ENCODE results near the gene SMIM41.

Gene SMIM41

DNA sequence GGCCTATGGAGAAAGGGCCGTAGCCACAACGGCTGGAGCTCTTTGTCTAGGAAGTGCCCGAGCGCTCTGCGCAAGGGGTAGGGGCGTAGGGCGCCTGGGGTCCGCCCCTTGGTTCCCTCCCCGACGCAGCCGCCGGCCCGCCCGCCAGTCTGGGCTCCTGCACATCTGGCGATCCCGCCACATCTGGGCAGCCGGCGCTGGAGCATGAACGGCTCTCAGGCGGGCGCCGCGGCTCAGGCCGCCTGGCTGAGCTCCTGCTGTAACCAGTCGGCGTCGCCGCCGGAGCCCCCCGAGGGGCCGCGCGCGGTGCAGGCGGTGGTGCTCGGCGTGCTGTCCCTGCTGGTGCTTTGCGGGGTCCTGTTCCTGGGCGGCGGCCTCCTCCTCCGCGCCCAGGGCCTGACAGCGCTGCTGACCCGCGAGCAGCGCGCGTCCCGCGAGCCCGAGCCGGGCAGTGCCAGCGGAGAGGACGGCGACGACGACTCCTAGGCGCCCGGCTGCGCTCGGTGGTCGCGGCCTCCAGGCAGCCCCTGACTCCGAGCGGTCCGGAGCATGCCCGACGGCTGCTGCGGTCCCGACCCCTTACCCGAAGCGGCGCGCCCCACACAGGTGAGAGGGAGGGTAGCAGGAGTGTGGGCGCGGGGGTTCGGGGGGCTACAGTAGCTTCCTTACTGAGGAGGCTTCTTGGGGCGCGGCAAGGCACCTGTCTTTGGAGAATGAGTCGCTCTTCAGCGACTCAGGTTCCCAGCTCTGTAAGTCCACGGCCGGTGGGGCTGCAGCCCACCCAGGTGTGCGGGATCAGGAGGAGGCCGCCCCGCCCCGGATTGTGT, at the start of gene SMIM41:
TSS of gene SMIM41 (plus strand) at position 129 of the 827 bp plus-strand sequence. CDS start at position 205, 76 bp downstream.
- no peak for DNase-seq (ENCODE audit: low read depth)

DNA sequence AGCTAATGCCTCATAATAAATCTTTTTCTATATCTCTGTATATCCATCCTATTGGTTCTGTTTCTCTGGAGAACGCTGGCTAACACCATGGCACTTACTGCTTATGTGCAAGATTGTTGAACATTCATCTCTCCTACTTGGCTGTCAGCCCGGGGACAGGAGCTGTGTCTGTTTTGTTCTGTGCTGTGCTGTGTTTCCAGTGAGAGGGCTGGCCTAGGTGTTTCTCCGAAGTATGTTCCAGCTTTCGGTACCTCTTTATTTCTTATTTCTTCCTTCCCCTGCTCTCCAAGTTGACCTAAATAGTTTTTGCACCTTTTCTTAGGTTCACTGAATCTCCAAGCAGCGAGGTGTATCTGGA, 47.1 kb upstream of the SMIM41 start:
- DNase-seq (ENCODE audit: low read depth), result no peak

DNA sequence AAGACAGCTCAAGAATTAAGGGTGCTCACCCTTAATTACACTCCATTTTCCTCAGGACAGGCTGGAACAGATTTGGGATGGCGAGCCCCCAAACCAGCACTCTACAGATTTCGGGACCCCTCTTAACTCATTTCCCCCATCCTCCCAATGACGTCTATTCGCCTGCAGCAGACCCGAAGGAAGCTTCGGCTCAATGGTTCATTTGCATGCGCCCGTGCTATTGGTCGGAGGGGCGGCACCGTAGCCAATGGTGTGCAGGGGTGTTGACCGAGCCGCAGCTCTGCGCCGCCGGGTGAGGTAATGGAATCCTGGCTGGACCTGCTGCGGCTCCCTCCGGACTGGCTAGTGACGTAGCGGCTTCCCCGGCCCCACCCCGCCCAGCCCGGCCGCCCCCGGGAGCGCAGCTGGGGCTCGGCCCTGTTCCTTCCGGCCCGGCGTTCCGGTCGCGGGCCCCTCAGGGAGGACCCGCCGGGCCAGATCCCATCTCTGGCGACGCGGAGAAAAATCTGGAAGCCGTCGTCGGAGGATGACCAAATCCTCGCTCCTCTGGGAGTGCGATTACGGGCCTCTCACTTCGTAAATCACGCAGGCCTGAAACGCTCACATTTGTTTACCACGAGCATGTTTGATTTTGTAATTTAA, 46.6 kb upstream of the SMIM41 start:
- peak; percentile 86 for DNase-seq (ENCODE audit: low read depth)

DNA sequence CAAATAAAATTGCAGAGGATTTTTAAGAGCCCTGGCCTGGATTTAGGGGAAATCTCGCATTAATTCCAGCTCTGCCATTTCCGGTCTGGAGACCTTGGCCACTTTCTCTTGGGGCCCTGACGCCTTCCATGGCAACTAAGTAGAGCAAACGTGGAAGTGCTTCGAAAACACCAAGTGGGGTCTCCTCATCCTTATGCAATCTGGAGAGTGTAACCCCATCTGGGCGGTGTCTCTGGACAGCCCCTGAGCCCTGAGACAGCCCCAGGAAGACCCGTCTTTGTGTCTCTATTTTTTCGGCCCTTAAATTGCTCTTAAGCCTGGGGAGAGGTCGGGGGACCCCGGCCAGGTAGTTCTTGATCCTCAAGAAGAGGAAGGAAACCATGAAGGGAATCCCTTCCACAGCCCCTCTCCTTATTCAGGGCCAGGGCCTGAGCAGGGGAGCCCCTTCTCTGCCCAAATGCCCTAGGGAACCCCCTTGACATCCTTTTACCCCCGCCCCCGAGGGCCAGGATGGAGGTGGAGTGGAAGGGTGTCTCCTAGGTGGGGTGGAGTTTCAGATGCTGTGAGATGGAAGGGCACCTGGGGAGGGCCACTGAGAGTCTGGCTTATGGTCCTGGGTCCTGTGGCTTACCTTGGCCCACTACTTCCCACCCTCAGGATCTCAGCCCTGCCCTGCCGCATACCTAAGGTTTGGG, 45.9 kb upstream of the SMIM41 start:
- no peak for DNase-seq (ENCODE audit: low read depth)

DNA sequence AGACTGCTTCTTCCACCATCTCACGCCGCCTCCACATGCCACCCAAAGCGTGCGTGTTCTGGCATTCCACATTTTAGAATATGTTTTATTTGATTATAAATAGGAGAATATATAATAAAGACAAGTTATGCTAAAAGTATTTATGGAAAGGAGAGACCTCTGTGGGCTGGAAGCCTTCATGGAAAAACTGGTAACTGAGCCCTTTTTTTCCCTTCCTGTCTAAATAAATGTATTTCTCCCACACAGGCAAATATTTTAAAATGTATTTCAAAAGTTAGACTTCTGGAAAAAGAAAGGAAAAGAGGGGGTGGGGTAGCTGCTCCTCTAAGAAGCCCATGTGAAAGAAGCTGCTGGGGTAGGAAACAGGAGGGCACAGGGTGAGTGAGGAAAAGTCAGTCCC, 44.3 kb upstream of the SMIM41 start:
- no peak for DNase-seq (ENCODE audit: low read depth)

DNA sequence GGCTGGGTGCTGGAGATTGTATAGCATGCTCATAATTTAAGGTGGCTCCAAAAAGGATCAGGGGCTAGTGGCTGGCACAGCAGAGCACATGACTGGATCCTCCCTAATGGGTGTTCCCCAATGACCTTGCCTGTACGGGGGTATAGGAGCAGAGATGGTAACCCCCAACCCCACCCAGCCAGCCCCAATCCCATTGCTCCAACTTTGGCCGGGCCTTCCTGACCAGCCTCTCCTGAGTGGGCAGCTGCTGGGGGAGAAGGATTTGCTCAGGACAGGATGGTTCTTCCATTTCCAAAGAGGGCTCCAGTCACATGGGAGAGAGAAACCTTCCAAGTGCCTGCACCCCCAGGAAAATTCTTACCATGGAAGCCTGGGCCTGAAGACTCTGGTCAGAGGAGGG, 43.6 kb upstream of the SMIM41 start:
- no peak for DNase-seq (ENCODE audit: low read depth)

DNA sequence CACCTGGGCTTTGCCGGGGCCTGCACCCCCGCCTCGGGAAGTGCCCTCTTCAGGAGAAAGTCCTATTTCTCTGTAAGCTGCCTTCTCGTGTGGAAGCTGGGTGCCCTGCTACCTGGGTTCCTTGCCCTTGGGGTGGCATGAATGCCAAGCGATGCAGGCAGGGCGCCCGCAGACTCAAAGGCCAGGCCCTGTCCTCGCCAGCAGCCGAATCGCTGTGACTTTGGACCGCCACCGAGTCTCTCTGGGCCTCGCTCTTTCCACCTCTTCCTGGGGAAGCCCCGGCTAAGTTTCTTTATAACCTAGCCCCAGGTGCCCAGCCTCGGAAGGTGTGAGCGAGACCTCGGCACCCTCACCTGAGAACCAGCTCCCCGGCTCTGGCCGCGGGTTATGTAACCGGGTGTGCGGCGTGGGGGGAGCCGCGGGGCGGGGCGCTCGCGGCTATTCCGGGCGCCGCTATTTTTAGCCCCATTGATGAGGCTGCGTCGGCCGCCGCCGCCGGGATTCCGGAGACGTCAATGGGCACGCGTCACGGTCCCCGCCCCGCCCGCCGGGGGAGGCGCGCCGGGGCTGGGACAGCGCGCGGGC, 42.8 kb upstream of the SMIM41 start:
- peak; percentile 73 for DNase-seq (ENCODE audit: low read depth)

DNA sequence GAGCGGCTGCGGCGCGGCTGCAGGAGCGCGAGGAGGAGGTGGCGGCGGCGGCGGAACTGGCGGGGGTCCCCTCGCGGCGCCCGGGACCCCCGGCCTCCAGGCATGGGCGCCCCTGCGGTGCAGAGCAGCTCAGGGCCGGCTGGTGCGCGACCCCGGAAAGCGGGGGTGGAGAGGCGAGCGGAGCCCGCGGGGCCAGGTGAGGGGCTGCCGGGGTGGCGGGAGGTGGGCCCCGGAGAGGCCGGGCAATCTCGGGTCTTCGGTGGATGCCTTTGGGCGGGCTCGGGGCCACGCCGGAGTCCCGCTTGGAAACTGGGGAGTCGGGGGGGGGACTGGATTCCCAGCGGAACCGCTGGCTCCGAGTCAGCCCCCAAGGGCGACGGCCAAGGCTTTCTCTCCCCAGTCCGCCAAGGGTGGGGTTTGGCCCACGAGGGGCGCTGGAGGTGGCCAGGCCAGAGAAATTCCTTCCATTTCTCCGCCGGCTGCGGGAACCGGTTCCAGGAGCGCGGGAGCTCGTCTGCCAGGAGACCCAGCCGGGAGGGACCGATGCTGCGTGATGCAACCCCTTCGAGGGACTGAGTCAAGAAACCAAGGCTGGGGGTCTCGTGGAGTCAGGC, 42.1 kb upstream of the SMIM41 start:
- no peak for DNase-seq (ENCODE audit: low read depth)

DNA sequence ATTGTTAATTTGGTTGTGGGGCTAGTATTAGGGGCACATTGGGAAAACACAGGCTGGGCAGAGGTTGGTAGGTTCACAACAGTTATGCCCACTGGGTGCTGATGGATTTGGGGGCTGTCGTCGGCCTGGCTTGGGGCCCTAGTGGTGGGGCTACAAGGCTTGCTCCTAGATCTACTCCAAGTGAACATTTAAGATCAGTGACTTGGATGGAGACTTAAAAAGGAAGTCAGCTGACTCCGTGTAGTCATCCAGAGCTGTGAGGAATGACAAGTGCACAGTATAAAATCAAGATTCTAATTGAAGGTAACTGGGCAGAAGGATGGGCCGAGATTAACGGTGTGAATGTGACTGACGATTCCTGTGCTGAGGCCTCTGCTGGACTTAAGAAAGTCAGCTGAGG, 41.1 kb upstream of the SMIM41 start:
- DNase-seq (ENCODE audit: low read depth), result no peak

DNA sequence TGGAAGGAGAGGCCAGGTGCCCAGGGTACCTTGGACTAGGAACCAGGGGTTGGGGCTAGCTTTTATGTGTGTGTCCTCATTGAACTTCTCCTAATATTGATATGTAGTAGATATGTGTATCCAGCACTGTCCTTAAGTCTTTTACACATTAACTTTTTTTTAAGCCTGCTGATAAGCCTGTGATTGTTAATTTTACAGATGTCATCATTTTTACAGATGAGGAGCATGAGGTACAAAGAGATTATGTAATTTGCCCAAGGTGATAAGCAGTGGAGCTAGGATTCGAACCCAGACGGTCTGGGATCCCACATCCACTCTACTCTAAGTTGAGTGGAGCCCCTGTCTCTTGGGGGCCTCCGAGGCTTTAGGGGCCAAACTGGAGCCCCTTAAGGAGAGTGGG, 38.5 kb upstream of the SMIM41 start:
- no peak for DNase-seq (ENCODE audit: low read depth)

DNA sequence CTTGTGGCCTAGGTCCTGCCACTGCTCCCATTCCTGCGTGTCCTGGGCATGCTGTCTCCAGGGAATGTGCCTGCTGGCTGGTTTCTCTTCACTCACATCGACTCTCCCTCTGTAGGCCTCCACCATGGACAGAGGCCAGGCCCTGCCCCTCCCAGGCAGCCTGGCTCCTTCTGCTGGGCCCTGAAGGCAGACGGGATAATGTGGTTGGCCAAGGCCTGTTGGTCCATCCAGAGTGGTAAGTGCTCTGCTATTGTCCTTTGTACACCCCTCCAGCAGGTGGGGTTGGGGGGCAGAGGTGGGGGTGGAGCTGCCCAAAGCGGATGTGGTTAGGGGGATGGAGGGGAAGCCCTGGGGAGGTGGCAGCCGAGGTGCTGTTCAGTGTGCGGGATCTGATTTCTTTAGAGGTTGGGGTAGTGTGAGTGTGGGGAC, 37.8 kb upstream of the SMIM41 start:
- DNase-seq (ENCODE audit: low read depth), result no peak

DNA sequence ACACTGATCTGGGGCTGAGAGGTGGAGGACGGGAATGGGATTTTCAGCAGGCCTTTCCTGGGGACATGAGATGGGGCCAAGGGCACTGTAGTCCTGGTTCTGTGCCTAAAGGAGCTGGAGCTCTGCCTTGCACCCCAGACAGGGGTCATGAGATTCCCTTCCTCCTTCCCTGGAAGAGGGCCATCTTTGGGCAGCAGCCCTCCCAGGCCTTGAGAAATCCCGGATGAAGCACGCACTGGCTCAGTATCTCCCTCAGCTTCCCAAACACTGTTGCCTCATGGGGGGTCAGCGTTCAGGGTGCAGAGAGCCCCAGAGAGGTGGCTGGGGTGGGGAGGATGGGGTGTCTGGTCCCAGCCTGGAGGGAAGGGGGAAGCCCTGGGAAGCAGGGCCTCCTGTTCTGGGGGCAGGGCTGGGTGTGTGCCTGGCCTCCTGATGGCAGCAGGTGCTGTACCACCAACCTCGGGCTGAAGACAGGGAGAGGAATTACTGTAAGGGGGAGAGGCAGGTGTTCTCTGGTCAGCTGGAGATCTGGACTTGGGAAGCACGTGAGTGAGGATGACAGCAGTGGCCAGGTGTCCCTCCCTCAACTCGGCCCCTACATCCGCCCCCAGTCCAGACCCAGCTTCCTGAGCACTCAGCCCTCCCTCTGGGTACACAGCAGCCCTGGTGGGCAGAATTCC, 36.7 kb upstream of the SMIM41 start:
- DNase-seq (ENCODE audit: low read depth), result no peak

DNA sequence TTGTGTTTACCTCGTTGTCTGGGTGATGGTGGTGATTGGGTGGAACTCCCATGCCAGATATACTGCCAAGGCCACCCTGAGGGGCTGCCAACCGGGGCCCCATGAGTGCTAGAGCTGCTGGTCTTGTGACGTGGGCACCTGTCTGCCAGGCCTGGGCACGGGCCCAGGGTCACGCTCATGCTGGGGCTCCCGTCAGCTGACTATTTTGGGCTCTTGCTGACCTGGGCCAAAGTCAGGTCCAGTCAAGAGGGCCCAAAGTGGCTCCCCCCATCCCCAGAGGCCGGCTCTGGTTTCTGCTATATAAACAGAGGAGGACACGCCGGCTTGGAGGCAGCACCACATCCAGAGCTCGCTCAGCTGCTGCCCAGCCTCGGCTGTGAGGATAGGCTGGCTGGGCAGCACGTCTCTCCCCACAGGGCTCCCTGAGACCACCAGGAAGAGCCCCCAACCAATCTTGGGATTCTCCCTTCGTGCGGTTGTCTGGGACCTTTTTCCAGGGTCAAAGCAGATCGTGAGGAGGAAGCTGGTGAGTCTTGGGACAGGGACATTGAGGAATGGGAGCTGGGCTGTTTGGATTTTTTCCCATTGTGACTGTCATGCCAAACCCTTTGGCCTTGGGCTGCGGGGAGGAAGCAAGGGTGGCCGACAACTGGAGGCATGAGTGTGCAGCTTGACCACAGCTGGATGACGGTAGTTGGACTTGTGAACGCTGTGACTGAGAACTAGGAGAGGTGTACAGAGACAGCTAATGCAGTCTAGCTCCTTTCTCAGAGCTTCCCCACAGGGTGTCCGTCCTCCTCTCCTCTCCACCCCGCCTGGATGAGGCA, 35.9 kb upstream of the SMIM41 start:
- no peak for DNase-seq (ENCODE audit: low read depth)

DNA sequence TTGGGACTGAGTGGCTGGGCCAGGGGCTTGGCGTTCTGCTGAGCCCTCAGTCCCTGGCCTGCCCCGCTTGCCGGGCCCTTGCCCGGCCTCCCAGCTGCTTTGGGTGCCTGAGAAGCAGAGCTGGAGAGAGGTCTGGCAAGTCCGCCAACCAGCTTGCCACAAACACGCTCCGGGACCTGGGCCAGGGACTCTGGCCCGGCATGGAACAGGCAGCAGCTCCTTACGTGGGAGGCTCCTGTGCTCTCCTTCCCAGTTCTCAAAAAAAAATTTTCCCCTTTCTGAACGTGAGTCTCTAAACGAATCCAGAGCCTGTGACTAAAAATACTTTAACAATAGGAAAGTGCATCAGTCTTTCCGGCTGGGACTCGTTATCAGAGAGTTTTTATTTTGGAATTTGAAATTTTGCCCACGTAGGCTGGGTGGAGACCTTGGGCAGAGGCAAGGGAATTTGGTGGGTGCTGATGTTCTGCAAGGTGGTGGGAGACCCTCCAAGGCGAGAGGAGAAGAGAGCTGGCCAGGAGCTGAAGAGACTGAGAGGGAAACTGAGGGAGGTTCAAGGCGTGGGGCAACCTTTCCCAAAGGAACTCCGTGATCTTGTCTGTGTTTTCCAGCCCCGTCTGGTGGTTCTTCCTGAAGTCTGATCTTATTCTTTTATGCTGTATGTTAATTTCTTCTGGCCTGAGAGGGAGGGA, 35.1 kb upstream of the SMIM41 start:
- no peak for DNase-seq (ENCODE audit: low read depth)

DNA sequence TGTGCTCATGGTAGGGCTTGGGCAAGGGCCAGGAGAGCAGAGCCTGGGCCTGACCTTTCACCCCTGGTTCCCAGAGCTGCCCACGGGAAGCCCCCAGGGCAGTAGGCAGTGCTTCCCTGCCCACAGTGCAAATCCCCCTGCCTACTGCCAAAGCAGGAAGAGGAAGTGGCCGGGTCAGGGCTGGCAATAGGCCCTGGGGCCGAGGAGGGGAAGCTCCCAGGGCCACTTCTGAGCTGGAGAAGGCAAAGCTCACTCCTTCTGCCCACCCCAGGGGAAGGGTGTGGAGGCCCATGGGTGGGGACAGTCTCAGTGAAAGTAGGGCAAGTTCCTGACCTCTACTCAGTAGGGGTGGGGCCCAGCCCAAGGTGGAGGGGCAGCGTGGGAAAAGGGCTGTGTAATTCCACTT, 33.7 kb upstream of the SMIM41 start:
- no peak for DNase-seq (ENCODE audit: low read depth)

DNA sequence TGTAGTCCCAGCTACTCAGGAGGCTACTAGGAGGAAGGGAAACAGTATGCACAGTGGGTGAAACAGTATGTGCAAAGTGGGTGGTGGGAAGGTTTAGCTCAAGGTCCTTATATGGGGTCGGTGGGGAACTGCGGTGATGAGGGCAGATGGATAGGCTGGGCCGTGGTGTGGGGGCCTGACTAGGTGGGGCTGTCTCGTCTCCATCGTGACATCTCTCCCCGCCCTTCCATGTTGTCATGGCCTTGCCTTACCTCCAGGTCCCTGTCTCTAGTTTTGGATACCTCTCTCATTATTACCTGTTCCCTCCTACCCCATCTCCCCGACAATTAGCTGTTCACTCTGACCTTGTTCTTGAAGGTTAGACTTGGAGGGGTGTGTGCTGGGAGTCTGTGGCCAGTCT, 32.6 kb upstream of the SMIM41 start:
- no peak for DNase-seq (ENCODE audit: low read depth)

DNA sequence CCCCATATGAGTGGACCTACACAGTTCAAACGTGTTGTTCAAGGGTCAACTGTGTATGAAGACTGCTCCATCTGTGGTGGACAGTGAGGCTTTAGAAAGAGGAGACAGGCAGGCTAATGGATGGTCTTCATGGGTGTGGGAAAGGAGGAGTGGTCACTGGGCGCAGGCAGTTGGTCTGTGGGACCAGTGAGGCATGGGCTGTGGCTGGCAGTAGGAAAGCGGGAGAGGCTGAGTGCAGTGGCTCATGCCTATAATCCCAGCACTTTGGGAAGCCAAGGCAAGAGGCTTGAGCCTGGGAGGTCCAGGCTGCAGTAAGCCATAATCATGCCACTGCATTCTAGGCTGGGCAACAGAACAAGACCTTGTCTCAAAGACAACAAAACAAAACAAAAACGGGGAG, 30.2 kb upstream of the SMIM41 start:
- DNase-seq (ENCODE audit: low read depth), result no peak

DNA sequence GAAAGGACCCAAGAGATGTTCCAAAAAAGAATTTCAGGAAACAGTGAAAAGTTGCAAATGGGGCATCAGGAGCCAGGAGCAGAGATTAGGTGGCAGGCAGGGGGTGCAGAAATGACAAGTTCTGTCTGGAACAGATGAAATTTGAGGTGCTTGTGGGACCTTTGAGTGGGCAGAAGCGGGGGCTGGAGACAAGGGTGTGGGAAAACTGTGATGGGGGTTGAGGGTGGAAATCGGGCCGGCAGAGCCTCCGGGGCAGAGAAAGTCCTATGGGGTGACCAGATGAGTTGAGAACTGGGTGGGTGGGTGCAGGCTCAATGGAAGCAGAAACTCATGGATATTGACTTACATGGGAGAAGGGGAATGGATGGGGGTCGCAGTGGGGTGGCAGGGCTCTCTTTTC, 29.8 kb upstream of the SMIM41 start:
- DNase-seq (ENCODE audit: low read depth), result no peak

DNA sequence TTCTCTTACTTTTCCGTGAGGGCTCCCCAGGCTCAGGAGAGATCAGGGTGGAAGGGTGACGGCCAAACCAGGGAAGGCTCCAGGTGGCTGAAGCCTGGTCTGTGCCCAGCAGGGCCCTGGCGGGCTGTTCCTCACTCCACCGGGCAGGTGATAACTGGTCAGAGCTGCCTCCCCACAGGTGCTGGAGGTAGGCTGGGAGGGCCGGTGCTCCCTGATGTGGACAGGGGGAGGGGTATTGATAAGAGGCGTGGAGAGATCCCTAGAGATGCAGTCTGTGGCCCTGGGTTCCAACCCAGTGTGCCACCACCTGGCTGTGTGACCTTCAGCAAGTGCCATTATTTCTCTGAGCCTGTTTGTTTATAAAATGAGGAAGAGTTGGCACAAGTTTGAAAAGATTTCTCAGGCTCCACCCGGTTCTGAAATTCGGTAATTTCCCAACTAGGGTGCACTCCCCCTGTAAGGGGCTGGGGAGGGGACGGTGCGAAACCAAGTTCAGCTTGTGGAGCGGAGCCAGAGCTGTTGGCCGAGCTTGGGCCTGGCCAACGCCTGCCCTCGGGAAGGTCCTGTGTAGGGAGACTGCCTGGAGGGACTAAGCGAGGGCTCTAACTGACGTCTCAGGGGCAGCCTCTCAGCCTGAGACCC, 29.3 kb upstream of the SMIM41 start:
- DNase-seq (ENCODE audit: low read depth), result no peak

Measured in stimulated activated CD8-positive, alpha-beta memory T cell treated with anti-CD3 and anti-CD28 coated beads, Interleukin-4, amount 100 ng/mL, for 24 hours (primary cell).